ENCODE results near the gene KCNMB2.

DNA sequence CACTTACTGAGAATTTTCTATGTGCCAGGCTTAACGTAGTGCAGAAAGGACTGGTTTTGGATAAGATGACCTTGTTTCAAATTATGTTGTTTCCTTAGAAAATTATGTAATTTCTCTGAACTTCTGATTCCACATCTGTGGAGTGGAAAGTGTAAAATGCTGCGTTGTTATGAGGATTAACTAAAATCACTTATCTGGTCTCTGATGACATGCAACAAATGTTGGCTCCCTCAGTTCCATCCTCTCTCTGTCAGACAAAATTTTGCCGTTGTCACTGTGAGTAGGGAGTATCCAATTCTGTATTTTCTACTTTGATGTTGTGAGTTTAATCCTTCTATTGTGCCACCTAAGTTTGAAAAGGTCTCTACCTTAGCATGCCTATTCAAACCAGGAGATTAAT is 175.5 kb downstream of the KCNMB2 start:
- TF ChIP-seq EZH2 (IDR thresholded peaks at IDR 0.05) (no peak), POLR2AphosphoS5 (IDR thresholded peaks at IDR 0.05; ENCODE audit: borderline replicate concordance, low read depth, low read length) (no peak)

All from SK-N-MC (cell line).